HFF-Myc (cell line): ENCODE results near the gene DDAH1.

Experiments
- DNase-seq: peaks from one replicate; pipeline ENCODE4 v3.0.0-alpha.2; 2011; ENCODE audit warnings: low read depth; ENCODE audit errors: extremely low read depth
- H3K4me3 ChIP-seq: replicated peaks from 2 replicates; pipeline ENCODE4 v1.5.1; 2011; ENCODE audit warnings: low read depth, mild to moderate bottlenecking, control low read depth, low read length
- CTCF ChIP-seq: IDR thresholded peaks from 2 replicates; pipeline ENCODE4 v1.5.1; 2012; ENCODE audit warnings: mild to moderate bottlenecking, low read depth, low read length, control low read depth; ENCODE audit errors: missing control alignments

Gene DDAH1

GRCh38 chr1:85413169-85413568 is 51.8 kb downstream of the DDAH1 start:
- no peak for TF ChIP-seq CTCF
- peak; percentile 33 for DNase-seq
- H3K4me3 ChIP-seq, result no peak overlapping the region

- H3K4me3 ChIP-seq, result no peak overlapping the region
- no peak for TF ChIP-seq CTCF
- DNase-seq, result no peak
These were observed 53.2 kb downstream of the DDAH1 start for GRCh38 chr1:85411567-85412305.

GRCh38 chr1:85409516-85409915 is 55.4 kb downstream of the DDAH1 start:
- TF ChIP-seq CTCF, result no peak
- no peak for DNase-seq
- no peak overlapping the region for H3K4me3 ChIP-seq

GRCh38 chr1:85407746-85408377 is 57.1 kb downstream of the DDAH1 start:
- H3K4me3 ChIP-seq, result no peak overlapping the region
- DNase-seq, result no peak
- TF ChIP-seq CTCF, result no peak

- H3K4me3 ChIP-seq, result 0 out of 2 replicates have a peak overlapping the region, but pooled peaks have one; percentile 2
- peak; percentile 81 for DNase-seq
- TF ChIP-seq CTCF, result no peak
These were observed 57.9 kb downstream of the DDAH1 start for GRCh38 chr1:85406887-85407533.

- no peak for DNase-seq
- TF ChIP-seq CTCF, result no peak
- no peak overlapping the region for H3K4me3 ChIP-seq
These were observed 58.9 kb downstream of the DDAH1 start for GRCh38 chr1:85406081-85406480.
